CD4-positive, alpha-beta T cell (primary cell): ENCODE data around the gene NRL. TPM values are rescaled to one million over a fixed set of nuclear protein-coding genes. Genes with fewer than 3 reads are reported as not detected.

ENCODE experiments used
- ATAC-seq: fragments of 200-7000 bp; cut with Tn5 transposase; one replicate; pipeline ENCODE4 v1.10.0; 2022; ENCODE audit warnings: mild to moderate bottlenecking; ENCODE audit not compliant: poor library complexity
- CTCF ChIA-PET: fragments of 350-600 bp; sonication (Branson Sonifier 250); formaldehyde crosslinking; loops from one replicate; lab custom pipeline; 2021; ENCODE audit warnings: antibody characterized with exemption, inconsistent platforms; lab: Charles Lee
- POLR2A ChIA-PET: fragments of 350-600 bp; sonication (Branson Sonifier 250); formaldehyde crosslinking; loops from one replicate; lab custom pipeline; 2021; ENCODE audit warnings: antibody characterized with exemption, inconsistent platforms; lab: Charles Lee
- DNase-seq, 14 experiments: peaks; one replicate each; pipeline ENCODE4 v3.0.0-alpha.2; 2013 to 2020; ENCODE audit warnings: mixed read lengths in 2 of 14
- H3K27ac ChIP-seq, 2 donors: one replicate each; pipeline versions ENCODE4 v1.5.1 to v1.7.0; 2013; ENCODE audit warnings: low read length in 2 of 2, low read depth in 1 of 2, mild to moderate bottlenecking in 1 of 2
- H3K27me3 ChIP-seq, 2 experiments: 1 replicate in 1 of 2; 2 replicates in 1 of 2; pipeline versions ENCODE4 v1.6.1 to v1.7.0; 2013; ENCODE audit warnings: low read length in 2 of 2, control low read depth in 1 of 2, mild to moderate bottlenecking in 1 of 2, moderate library complexity in 1 of 2; ENCODE audit not compliant: insufficient read depth in 2 of 2, control insufficient read depth in 1 of 2
- H3K36me3 ChIP-seq: one replicate; pipeline ENCODE4 v1.6.1; 2013; ENCODE audit warnings: low read length, control low read depth; ENCODE audit not compliant: insufficient read depth
- H3K4me1 ChIP-seq: one replicate; pipeline ENCODE4 v1.6.1; 2013; ENCODE audit warnings: low read length, control low read depth; ENCODE audit not compliant: insufficient read depth
- H3K4me3 ChIP-seq: one replicate; pipeline ENCODE4 v1.5.1; 2013; ENCODE audit warnings: mild to moderate bottlenecking, low read length, moderate library complexity
- H3K9me3 ChIP-seq, 2 experiments: 1 replicate in 1 of 2; 2 replicates in 1 of 2; pipeline versions ENCODE4 v1.6.1 to v1.7.0; 2013; ENCODE audit warnings: low read length in 2 of 2, mild to moderate bottlenecking in 2 of 2, control low read depth in 1 of 2, moderate library complexity in 1 of 2; ENCODE audit not compliant: control insufficient read depth in 1 of 2, insufficient read depth in 1 of 2
- H3K27ac Mint-ChIP-seq: one replicate; pipeline ENCODE4 v1.8.0; 2020; ENCODE audit warnings: mixed read lengths
- H3K27me3 Mint-ChIP-seq: one replicate; pipeline ENCODE4 v1.8.0; 2021; ENCODE audit warnings: mixed read lengths
- H3K36me3 Mint-ChIP-seq: one replicate; pipeline ENCODE4 v1.8.0; 2021; ENCODE audit warnings: low read depth, mixed read lengths
- H3K4me1 Mint-ChIP-seq: one replicate; pipeline ENCODE4 v1.8.0; 2021; ENCODE audit warnings: low read depth, mixed read lengths
- H3K4me3 Mint-ChIP-seq: one replicate; pipeline ENCODE4 v1.8.0; 2020; ENCODE audit warnings: mild to moderate bottlenecking, mixed read lengths
- H3K9me3 Mint-ChIP-seq: one replicate; pipeline ENCODE4 v1.8.0; 2020; ENCODE audit warnings: mixed read lengths
- CTCF ChIP-seq: fragments of 200-600 bp; IDR thresholded peaks from one replicate; pipeline ENCODE4 v1.8.0; 2022; ENCODE audit warnings: antibody characterized with exemption, mild to moderate bottlenecking
- intact Hi-C, 2 experiments: fragments of 100-400 bp; cut with DNase I in 1 of 2; cut with micrococcal nuclease in 1 of 2; formaldehyde crosslinking; loops; one replicate each; pipeline versions ENCODE4 v1.15.1 to v1.9.0; 2023 to 2025; cut with DNase I, micrococcal nuclease
- total RNA-seq, 174 experiments: library from RNA in 2 of 174; stranded (reverse) in 2 of 174; gene quantifications; one replicate each; pipeline ENCODE4 v1.2.3 and lab custom pipeline; 2021 to 2026

NRL gene
- total RNA-seq, 2 experiments from 2014 or later: 1.6 to 1.9 TPM

- Histone ChIP-seq H3K36me3 (peaks cover 37% of the 10 kb centered on the region), H3K27me3 (no peaks in the 10 kb centered on the region), H3K4me1 (peaks cover 39% of the 10 kb centered on the region), H3K4me3 (peak overlapping the region; percentile 77), H3K27ac (peak overlapping the region; percentile 98 to 99), H3K9me3 (no peaks in the 10 kb centered on the region)
- no peak for DNase-seq
- H3K27ac Mint-ChIP-seq: peak overlapping the region; percentile 98
- peaks cover 35% of the 10 kb centered on the region for H3K4me1 Mint-ChIP-seq
- intact Hi-C loops: loop anchor here (1.0 to 10.0 kb wide), 10 partner anchors 20 to 551 kb away; partner anchors contain the start of genes AP1G2 (in 1 of the 2), EMC9 (in 1 of the 2), IPO4 (in 1 of the 2) and IRF9 (in 1 of the 2)
- H3K27me3 Mint-ChIP-seq: no peaks in the 10 kb centered on the region
- ATAC-seq: no peak
- no peaks in the 10 kb centered on the region for H3K9me3 Mint-ChIP-seq
- TF ChIP-seq CTCF: no peak
- peak overlapping the region; percentile 98 for H3K4me3 Mint-ChIP-seq
- ChIA-PET CTCF (interaction anchor here (1.2 to 2.8 kb wide), 7 partner anchors 20 to 218 kb away, joined by 3 to 23 read pairs (median 6); partner anchors contain the start of genes EMC9, IRF9, PSME1 and RNF31), POLR2A (interaction anchor here (0.6 to 7.0 kb wide), 36 partner anchors 9 to 1020 kb away, joined by 3 to 296 read pairs (median 11); partner anchors contain the start of genes ACIN1, C14orf119, CARMIL3 and CBLN3)
- H3K36me3 Mint-ChIP-seq: peaks cover 70% of the 10 kb centered on the region
Measured at GRCh38 chr14:24115422-24116127, 826 bp upstream of the NRL start.

GRCh38 chr14:24113801-24114531 is 783 bp downstream of the NRL start:
- peak in 13 of 14 experiments; percentile 63 to 91 (median 75) for DNase-seq
- H3K36me3 Mint-ChIP-seq: peaks cover 57% of the 10 kb centered on the region
- ATAC-seq: peak; percentile 21
- Histone ChIP-seq H3K4me3 (peak overlapping the region; percentile 77), H3K4me1 (peaks cover 47% of the 10 kb centered on the region), H3K9me3 (no peaks in the 10 kb centered on the region), H3K27ac (peak overlapping the region; percentile 98 to 99), H3K27me3 (no peaks in the 10 kb centered on the region), H3K36me3 (peaks cover 23% of the 10 kb centered on the region)
- POLR2A ChIA-PET: interaction anchor here (0.6 to 7.0 kb wide), 45 partner anchors 9 to 1347 kb away, joined by 3 to 296 read pairs (median 9); partner anchors contain the start of genes ACIN1, C14orf119, CARMIL3 and CBLN3
- H3K27ac Mint-ChIP-seq: peak overlapping the region; percentile 98
- peak overlapping the region; percentile 98 for H3K4me3 Mint-ChIP-seq
- H3K9me3 Mint-ChIP-seq: no peaks in the 10 kb centered on the region
- intact Hi-C loops: loop anchor here (1.0 to 10.0 kb wide), 7 partner anchors 47 to 647 kb away; partner anchors contain the start of genes IRF9 (in 2 of the 2), AP1G2 (in 1 of the 2), DHRS1 (in 1 of the 2) and IPO4 (in 1 of the 2)
- CTCF ChIA-PET: interaction anchor here (1.7 to 2.8 kb wide), 4 partner anchors 23 to 47 kb away, joined by 4 to 23 read pairs (median 10); partner anchors contain the start of genes EMC9 and IRF9
- no peak for TF ChIP-seq CTCF
- H3K27me3 Mint-ChIP-seq: no peaks in the 10 kb centered on the region
- H3K4me1 Mint-ChIP-seq: peaks cover 34% of the 10 kb centered on the region

- Histone ChIP-seq H3K4me1 (peaks cover 52% of the 10 kb centered on the region), H3K4me3 (peak overlapping the region; percentile 77), H3K27ac (peak overlapping the region; percentile 98 to 99), H3K9me3 (no peaks in the 10 kb centered on the region), H3K36me3 (peaks cover 17% of the 10 kb centered on the region), H3K27me3 (no peaks in the 10 kb centered on the region)
- Mint-ChIP-seq H3K27me3 (no peaks in the 10 kb centered on the region), H3K36me3 (peaks cover 51% of the 10 kb centered on the region), H3K4me3 (peak overlapping the region; percentile 98), H3K9me3 (no peaks in the 10 kb centered on the region), H3K4me1 (peaks cover 34% of the 10 kb centered on the region), H3K27ac (peak overlapping the region; percentile 98)
- CTCF ChIA-PET: interaction anchor here (2.4 to 2.8 kb wide), 3 partner anchors 23 to 47 kb away, joined by 8 to 23 read pairs (median 11); partner anchors contain the start of genes EMC9 and IRF9
- no peak for DNase-seq
- ATAC-seq: no peak
- intact Hi-C loops: loop anchor here (5.0 to 10.0 kb wide), 4 partner anchors 184 to 646 kb away; partner anchors contain the start of genes AP1G2 (in 1 of the 2), DHRS1 (in 1 of the 2), NGDN (in 1 of the 2) and NOP9 (in 1 of the 2)
- POLR2A ChIA-PET: interaction anchor here (0.7 to 7.0 kb wide), 27 partner anchors 9 to 1347 kb away, joined by 3 to 296 read pairs (median 14); partner anchors contain the start of genes CBLN3, CHMP4A, DHRS1 and EMC9
- TF ChIP-seq CTCF: no peak
Measured at GRCh38 chr14:24113379-24113800, 1.4 kb downstream of the NRL start.
